Calu3 (cell line): ENCODE measurements around the gene TXNDC2. TPM values are rescaled to one million over a fixed set of nuclear protein-coding genes. Genes with fewer than 3 reads are reported as not detected.

ENCODE experiments used
- BruUV-seq: library from RNA; stranded (reverse); fragments of 400-500 nt; replicated peaks from 2 replicates; lab custom pipeline; 2021; lab: Mats Ljungman, UMichigan
- CTCF ChIA-PET: fragments of 300-600 bp; sonication (Branson Sonifier 250); formaldehyde crosslinking; loops from one replicate; lab custom pipeline; 2022; ENCODE audit warnings: antibody characterized with exemption; lab: Charles Lee
- DNase-seq: peaks from one replicate; pipeline ENCODE4 v3.0.0; 2022
- H3K27ac Mint-ChIP-seq: one replicate; pipeline ENCODE4 v1.8.0; 2022; ENCODE audit warnings: mixed read lengths; ENCODE audit not compliant: unreplicated experiment
- H3K27me3 Mint-ChIP-seq: one replicate; pipeline ENCODE4 v1.8.0; 2022; ENCODE audit warnings: mixed read lengths; ENCODE audit not compliant: unreplicated experiment
- H3K36me3 Mint-ChIP-seq: one replicate; pipeline ENCODE4 v1.8.0; 2022; ENCODE audit warnings: mild to moderate bottlenecking, moderate library complexity, mixed read lengths; ENCODE audit not compliant: insufficient read depth, unreplicated experiment
- H3K4me1 Mint-ChIP-seq: one replicate; pipeline ENCODE4 v1.8.0; 2022; ENCODE audit warnings: mild to moderate bottlenecking, low read depth, mixed read lengths; ENCODE audit not compliant: unreplicated experiment
- H3K4me3 Mint-ChIP-seq: one replicate; pipeline ENCODE4 v1.8.0; 2022; ENCODE audit warnings: mild to moderate bottlenecking, low read depth, moderate library complexity, mixed read lengths; ENCODE audit not compliant: unreplicated experiment
- H3K9me3 Mint-ChIP-seq: one replicate; pipeline ENCODE4 v1.8.0; 2022; ENCODE audit warnings: low read depth, mixed read lengths; ENCODE audit not compliant: unreplicated experiment
- CTCF ChIP-seq: fragments of 200-600 bp; IDR thresholded peaks from one replicate; pipeline ENCODE4 v1.8.0; 2022; ENCODE audit warnings: antibody characterized with exemption; ENCODE audit not compliant: unreplicated experiment
- intact Hi-C: fragments of 100-400 bp; cut with micrococcal nuclease; formaldehyde crosslinking; loops from one replicate; pipeline ENCODE4 v1.10.0; 2022; ENCODE audit not compliant: unreplicated experiment
- total RNA-seq: library from RNA; stranded (reverse); gene quantifications from 2 replicates; pipeline ENCODE4 v1.2.3, GENCODE V29; 2022

TXNDC2 gene
- total RNA-seq, 1 experiment from 2014 or later = not detected

- intact Hi-C loops = loop anchor here (10.0 kb wide), 2 partner anchors 144 to 334 kb away; no protein-coding TSS in a partner anchor
- peaks cover 12% of the 10 kb centered on the region for H3K36me3 Mint-ChIP-seq
- peaks cover 53% of the 10 kb centered on the region for H3K4me1 Mint-ChIP-seq
- CTCF ChIA-PET = no interaction called here
- BruUV-seq = no TSS peak
- no peaks in the 10 kb centered on the region for H3K9me3 Mint-ChIP-seq
- no peak overlapping the region for H3K4me3 Mint-ChIP-seq
- no peak overlapping the region for H3K27ac Mint-ChIP-seq
- TF ChIP-seq CTCF = no peak
- no peak for DNase-seq
- H3K27me3 Mint-ChIP-seq = no peaks in the 10 kb centered on the region
Observed at GRCh38 chr18:9928646-9929259, 43.0 kb downstream of the TXNDC2 start.

- intact Hi-C loops = no loop called here
- no peak for TF ChIP-seq CTCF
- no TSS peak for BruUV-seq
- CTCF ChIA-PET = no interaction called here
- H3K36me3 Mint-ChIP-seq = peaks cover 12% of the 10 kb centered on the region
- H3K4me3 Mint-ChIP-seq = no peak overlapping the region
- no peak for DNase-seq
- no peaks in the 10 kb centered on the region for H3K9me3 Mint-ChIP-seq
- H3K27ac Mint-ChIP-seq = no peak overlapping the region
- H3K4me1 Mint-ChIP-seq = peaks cover 48% of the 10 kb centered on the region
- H3K27me3 Mint-ChIP-seq = no peaks in the 10 kb centered on the region
Observed at GRCh38 chr18:9930299-9930884, 44.6 kb downstream of the TXNDC2 start.

- TF ChIP-seq CTCF = no peak
- DNase-seq = no peak
- Mint-ChIP-seq H3K9me3 (no peaks in the 10 kb centered on the region), H3K4me3 (no peak overlapping the region), H3K27me3 (no peaks in the 10 kb centered on the region), H3K27ac (no peak overlapping the region), H3K4me1 (peaks cover 40% of the 10 kb centered on the region), H3K36me3 (peaks cover 14% of the 10 kb centered on the region)
- intact Hi-C loops = no loop called here
- BruUV-seq = no TSS peak
- CTCF ChIA-PET = no interaction called here
Observed at GRCh38 chr18:9931146-9931545, 45.4 kb downstream of the TXNDC2 start.

GRCh38 chr18:9931678-9932077, 45.9 kb downstream of the TXNDC2 start:
- no peak for DNase-seq
- CTCF ChIA-PET = no interaction called here
- no TSS peak for BruUV-seq
- Mint-ChIP-seq H3K9me3 (no peaks in the 10 kb centered on the region), H3K4me1 (peaks cover 35% of the 10 kb centered on the region), H3K36me3 (peaks cover 20% of the 10 kb centered on the region), H3K27ac (no peak overlapping the region), H3K4me3 (no peak overlapping the region), H3K27me3 (no peaks in the 10 kb centered on the region)
- TF ChIP-seq CTCF = no peak
- intact Hi-C loops = no loop called here
